ENCODE data around the gene PRRC2A.

Gene PRRC2A

GRCh38 chr6:31658983-31659648 lies 38.6 kb downstream of the PRRC2A start:
- DNase-seq, result no peak
- TF ChIP-seq POLR2A (IDR thresholded peaks at IDR 0.05; ENCODE audit: low read length) (no peak), GATA1 (IDR thresholded peaks at IDR 0.05; ENCODE audit: low read depth, low read length) (no peak)

DNA sequence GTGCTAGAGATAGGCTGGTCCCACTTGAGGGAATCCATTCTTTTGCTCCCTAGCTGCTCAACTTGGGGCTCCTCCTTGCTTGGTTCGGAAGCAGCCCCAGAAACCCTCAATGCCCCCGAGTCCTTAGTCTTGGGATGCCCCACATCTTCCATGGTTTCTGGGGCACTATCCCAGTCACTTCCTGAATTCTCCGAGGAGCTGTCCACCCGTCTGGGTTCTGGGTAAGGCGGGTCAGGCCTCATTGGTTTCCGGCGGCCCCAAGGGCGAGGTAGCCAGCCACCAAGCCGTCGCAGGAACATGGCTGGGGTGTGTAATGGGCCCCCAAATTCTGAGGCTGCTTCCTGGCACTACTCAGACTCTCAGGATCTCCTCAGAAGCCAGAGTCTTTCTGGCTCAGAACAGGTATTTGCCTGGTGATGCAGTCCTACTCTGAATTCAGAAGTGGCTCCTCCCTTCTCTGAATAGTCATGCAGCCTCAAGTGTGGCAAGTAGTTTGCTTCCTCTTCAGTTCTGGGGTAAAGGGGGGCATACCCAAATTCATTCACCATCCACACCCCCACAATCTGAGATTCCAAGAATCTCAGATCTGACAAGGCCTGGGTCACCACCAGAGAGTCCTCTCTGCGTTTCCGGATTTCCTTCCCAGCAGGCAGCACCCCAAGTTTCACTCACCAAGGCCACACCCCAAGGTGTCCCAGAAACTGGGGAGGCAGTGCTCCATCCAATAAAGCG lies 39.3 kb downstream of the PRRC2A start:
- DNase-seq, result peak in 1 of 2 experiments; percentile 60
- TF ChIP-seq GATA1 (IDR thresholded peaks at IDR 0.05; ENCODE audit: low read depth, low read length) (no peak), POLR2A (IDR thresholded peaks at IDR 0.05; ENCODE audit: low read length) (no peak)

- TF ChIP-seq GATA1 (IDR thresholded peaks at IDR 0.05; ENCODE audit: low read depth, low read length) (no peak), POLR2A (IDR thresholded peaks at IDR 0.05; ENCODE audit: low read length) (peak; percentile 86)
- peak; percentile 88 to 91 for DNase-seq
Measured at GRCh38 chr6:31660381-31661261, 40.1 kb downstream of the PRRC2A start, which contains the start of gene C6orf47. Gene C6orf47 (minus strand): TSS chr6:31660778. CDS start chr6:31659947, 831 bp downstream.

GRCh38 chr6:31661262-31662123 lies 41.0 kb downstream of the PRRC2A start:
- DNase-seq, result no peak
- TF ChIP-seq GATA1 (IDR thresholded peaks at IDR 0.05; ENCODE audit: low read depth, low read length), result no peak
- no peak for TF ChIP-seq POLR2A (IDR thresholded peaks at IDR 0.05; ENCODE audit: low read length)

GRCh38 chr6:31662124-31662723 lies 41.7 kb downstream of the PRRC2A start:
- TF ChIP-seq POLR2A (IDR thresholded peaks at IDR 0.05; ENCODE audit: low read length) (no peak), GATA1 (IDR thresholded peaks at IDR 0.05; ENCODE audit: low read depth, low read length) (no peak)

DNA sequence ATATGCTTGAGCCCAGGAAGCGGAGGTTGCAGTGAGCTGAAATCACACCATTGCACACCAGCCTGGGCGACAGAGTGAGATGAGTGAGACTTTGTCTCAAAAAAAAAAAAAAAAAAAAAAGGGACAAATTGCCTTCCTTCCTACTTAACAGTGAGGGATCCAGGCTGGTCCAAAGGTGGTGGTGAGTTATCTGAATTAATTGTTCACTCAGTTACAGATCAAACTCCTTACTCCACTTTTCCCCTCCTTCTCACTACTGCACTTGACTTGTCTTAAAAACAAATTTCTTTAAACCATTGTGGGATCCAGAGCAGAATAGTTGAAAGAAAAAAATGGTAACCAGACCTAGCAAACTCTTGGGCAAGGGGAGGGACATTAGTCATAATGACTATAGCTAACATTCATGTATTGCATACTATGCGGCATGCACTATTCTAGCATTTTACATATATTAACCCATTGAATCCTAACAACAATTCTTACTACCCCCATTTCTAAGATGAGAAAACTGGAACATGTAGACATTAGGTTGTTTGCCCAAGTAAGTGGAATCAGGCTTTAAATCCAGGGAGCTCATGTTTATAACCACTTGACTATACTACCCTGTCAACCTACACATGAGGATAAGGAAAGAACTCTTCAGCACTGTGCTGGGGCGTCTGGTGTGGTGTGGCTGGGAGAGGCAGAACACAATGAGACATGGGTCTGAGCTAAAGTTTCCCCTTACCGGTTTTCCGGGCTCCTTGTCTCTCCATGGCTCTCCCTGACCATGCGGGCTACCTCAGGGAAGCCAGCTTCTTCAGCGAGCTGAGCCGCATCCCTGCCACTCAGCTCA lies 42.8 kb downstream of the PRRC2A start:
- peak in 1 of 2 experiments; percentile 44 for DNase-seq
- TF ChIP-seq POLR2A (IDR thresholded peaks at IDR 0.05; ENCODE audit: low read length) (no peak), GATA1 (IDR thresholded peaks at IDR 0.05; ENCODE audit: low read depth, low read length) (no peak)

More at GRCh38 chr6:31662124-31662723, 41.7 kb downstream of the PRRC2A start:
- DNase-seq, result no peak

GRCh38 chr6:31663961-31664789 lies 43.7 kb downstream of the PRRC2A start:
- peak in 1 of 2 experiments; percentile 52 for DNase-seq

GRCh38 chr6:31664790-31665500 lies 44.4 kb downstream of the PRRC2A start, which contains the start of gene GPANK1:
Gene GPANK1 (minus strand): TSS chr6:31664997. CDS start chr6:31664478, 519 bp downstream.
- DNase-seq, result peak; percentile 94 to 96

More at GRCh38 chr6:31663961-31664789, 43.7 kb downstream of the PRRC2A start:
- TF ChIP-seq GATA1 (IDR thresholded peaks at IDR 0.05; ENCODE audit: low read depth, low read length) (no peak), POLR2A (IDR thresholded peaks at IDR 0.05; ENCODE audit: low read length) (no peak)

DNA sequence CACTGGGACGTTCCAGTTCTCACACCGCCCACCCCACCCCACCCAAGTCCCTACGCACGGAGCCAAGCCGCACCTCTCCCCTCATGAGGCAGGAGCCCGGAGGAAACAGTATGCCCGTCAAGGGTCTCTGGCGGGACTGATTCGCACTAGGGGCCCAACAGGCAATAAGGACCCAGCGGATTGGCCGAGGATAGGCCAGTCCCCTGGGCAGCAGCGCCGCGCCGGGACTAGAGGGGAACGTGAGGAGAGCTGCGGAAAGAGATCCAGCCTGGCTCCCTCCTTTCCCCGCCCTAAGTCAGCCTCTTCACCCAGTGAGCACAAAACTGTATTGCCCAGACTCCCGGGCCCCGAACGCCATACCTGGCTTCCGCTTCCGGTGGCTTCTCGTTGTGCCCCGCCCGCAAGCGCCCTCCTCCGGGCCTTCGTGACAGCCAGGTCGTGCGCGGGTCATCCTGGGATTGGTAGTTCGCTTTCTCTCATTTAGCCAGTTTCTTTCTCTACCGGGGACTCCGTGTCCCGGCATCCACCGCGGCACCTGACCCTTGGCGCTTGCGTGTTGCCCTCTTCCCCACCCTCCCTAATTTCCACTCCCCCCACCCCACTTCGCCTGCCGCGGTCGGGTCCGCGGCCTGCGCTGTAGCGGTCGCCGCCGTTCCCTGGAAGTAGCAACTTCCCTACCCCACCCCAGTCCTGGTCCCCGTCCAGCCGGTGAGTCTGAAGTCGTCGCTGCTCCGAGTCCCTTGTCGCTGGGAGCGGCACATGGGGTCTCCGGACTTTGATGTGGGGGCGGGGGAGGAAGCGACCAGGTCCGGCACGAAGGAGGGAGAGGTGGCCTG lies 45.2 kb downstream of the PRRC2A start, which contains the start of gene CSNK2B:
TSS of gene CSNK2B (plus strand) at position 580 of the 836 bp plus-strand sequence. CDS start 752 bp downstream, outside the sequence.
- TF ChIP-seq GATA1 (IDR thresholded peaks at IDR 0.05; ENCODE audit: low read depth, low read length), result no peak
- TF ChIP-seq POLR2A (IDR thresholded peaks at IDR 0.05; ENCODE audit: low read length), result peak; percentile 91
- DNase-seq, result peak; percentile 98

More at GRCh38 chr6:31664790-31665500, 44.4 kb downstream of the PRRC2A start, which contains the start of gene GPANK1:
- TF ChIP-seq POLR2A (IDR thresholded peaks at IDR 0.05; ENCODE audit: low read length) (peak; percentile 85), GATA1 (IDR thresholded peaks at IDR 0.05; ENCODE audit: low read depth, low read length) (no peak)
